Liver (tissue), 9 donors: ENCODE measurements around the gene MIOX. TPM values are rescaled to one million over a fixed set of nuclear protein-coding genes. Genes with fewer than 3 reads are reported as not detected.

Experiments
- DNase-seq: peaks from one replicate; pipeline ENCODE4 v3.0.0-alpha.2; 2017; ENCODE audit warnings: low spot score
- H3K27ac ChIP-seq, 2 donors: one replicate each; pipeline ENCODE4 v1.7.0; 2013; ENCODE audit warnings: inconsistent platforms in 2 of 2, low read length in 2 of 2, control low read depth in 1 of 2, low read depth in 1 of 2, mild to moderate bottlenecking in 1 of 2
- H3K27me3 ChIP-seq, 4 donors: one replicate each; pipeline versions ENCODE4 v1.6.1 to v1.7.0; 2013; ENCODE audit warnings: low read length in 3 of 4, inconsistent platforms in 1 of 4, mild to moderate bottlenecking in 1 of 4, moderate library complexity in 1 of 4; ENCODE audit not compliant: control insufficient read depth in 4 of 4, insufficient read depth in 4 of 4
- H3K36me3 ChIP-seq, 4 donors: one replicate each; pipeline versions ENCODE4 v1.6.1 to v1.7.0; 2013; ENCODE audit warnings: low read length in 3 of 4, mild to moderate bottlenecking in 3 of 4, low read depth in 1 of 4, moderate library complexity in 1 of 4; ENCODE audit not compliant: control insufficient read depth in 4 of 4, insufficient read depth in 3 of 4
- H3K4me1 ChIP-seq, 4 donors: one replicate each; pipeline versions ENCODE4 v1.6.1 to v1.7.0; 2013; ENCODE audit warnings: low read length in 3 of 4, mild to moderate bottlenecking in 3 of 4, moderate library complexity in 1 of 4; ENCODE audit not compliant: control insufficient read depth in 4 of 4, insufficient read depth in 4 of 4
- H3K4me3 ChIP-seq, 3 donors: one replicate each; pipeline versions ENCODE4 v1.6.1 to v1.7.0; 2013; ENCODE audit warnings: low read length in 3 of 3, control low read depth in 1 of 3, low read depth in 1 of 3, mild to moderate bottlenecking in 1 of 3
- H3K9ac ChIP-seq, 2 donors: one replicate each; pipeline ENCODE4 v1.7.0; 2013; ENCODE audit warnings: low read length in 2 of 2, mild to moderate bottlenecking in 2 of 2, moderate library complexity in 2 of 2, control low read depth in 1 of 2, low read depth in 1 of 2
- H3K9me3 ChIP-seq, 4 donors: one replicate each; pipeline versions ENCODE4 v1.6.1 to v1.7.0; 2013; ENCODE audit warnings: low read length in 3 of 4; ENCODE audit not compliant: control insufficient read depth in 4 of 4
- ATF3 ChIP-seq: IDR thresholded peaks from 2 replicates; pipeline ENCODE4 v1.6.1; 2016; ENCODE audit warnings: antibody characterized with exemption
- EGR1 ChIP-seq, 2 donors: IDR thresholded peaks; 2 replicates each; pipeline ENCODE4 v1.6.1; 2016 to 2018; ENCODE audit warnings: antibody characterized with exemption in 2 of 2, low read depth in 2 of 2
- FOXA1 ChIP-seq: IDR thresholded peaks from 2 replicates; pipeline ENCODE4 v1.6.1; 2016; ENCODE audit warnings: antibody characterized with exemption
- FOXA2 ChIP-seq: IDR thresholded peaks from 2 replicates; pipeline ENCODE4 v1.6.1; 2016; ENCODE audit warnings: antibody characterized with exemption
- GABPA ChIP-seq, 2 donors: IDR thresholded peaks in 1 of 2; conservative IDR thresholded peaks in 1 of 2; 2 replicates each; pipeline ENCODE4 v1.6.1; 2016; ENCODE audit warnings: antibody characterized with exemption in 2 of 2, mild to moderate bottlenecking in 1 of 2, moderate library complexity in 1 of 2
- HNF4A ChIP-seq, 2 donors: conservative IDR thresholded peaks; 2 replicates each; pipeline ENCODE4 v1.6.1; 2016; ENCODE audit warnings: antibody characterized with exemption in 2 of 2, mild to moderate bottlenecking in 2 of 2
- HNF4G ChIP-seq: IDR thresholded peaks from 2 replicates; pipeline ENCODE4 v1.6.1; 2016; ENCODE audit warnings: antibody characterized with exemption
- JUND ChIP-seq, 2 donors: IDR thresholded peaks; 2 replicates each; pipeline ENCODE4 v1.6.1; 2016; ENCODE audit warnings: antibody characterized with exemption in 2 of 2
- NR2F2 ChIP-seq: IDR thresholded peaks from 2 replicates; pipeline ENCODE4 v1.6.1; 2016; ENCODE audit warnings: antibody characterized with exemption
- RAD21 ChIP-seq, 2 donors: IDR thresholded peaks; 2 replicates each; pipeline ENCODE4 v1.6.1; 2016; ENCODE audit warnings: antibody characterized with exemption in 2 of 2, mild to moderate bottlenecking in 2 of 2
- RXRA ChIP-seq, 2 donors: IDR thresholded peaks; 2 replicates each; pipeline ENCODE4 v1.6.1; 2017 to 2018; ENCODE audit warnings: antibody characterized with exemption in 2 of 2, mild to moderate bottlenecking in 1 of 2
- SP1 ChIP-seq: IDR thresholded peaks from 2 replicates; pipeline ENCODE4 v1.6.1; 2018; ENCODE audit warnings: antibody characterized with exemption, mild to moderate bottlenecking
- TAF1 ChIP-seq: conservative IDR thresholded peaks from 2 replicates; pipeline ENCODE4 v1.6.1; 2016; ENCODE audit warnings: antibody characterized with exemption, mild to moderate bottlenecking
- YY1 ChIP-seq: IDR thresholded peaks from 2 replicates; pipeline ENCODE4 v1.6.1; 2016; ENCODE audit warnings: antibody characterized with exemption, mild to moderate bottlenecking
- whole genome bisulfite sequencing: extraction: QIAGEN DNeasy Blood & Tissue Kit; methylation state at CpG from one replicate; pipeline ENCODE4 v1.1.7; 2013; 5-methylcytosine and 5-hydroxymethylcytosine counted together
- polyA plus RNA-seq, 2 donors: library from polyadenylated mRNA; stranded (reverse) in 1 of 2; unstranded in 1 of 2; fragments of 200-250 nt in 1 of 2; fragments of >200 nt in 1 of 2; fragmentation: Nextera tagmentation in 1 of 2; extraction: Ambion mirVana in 1 of 2; gene quantifications; one replicate each; pipeline versions ENCODE4 v1.2.1 to v1.2.3, GENCODE V29; 2013 to 2015
- total RNA-seq, 2 donors: library from RNA; depleted of rRNA; stranded (reverse); fragments of >200 nt; gene quantifications; one replicate each; pipeline ENCODE4 v1.2.3, GENCODE V29; 2014
- TF ChIP-seq, protein P1 (sequence below): IDR thresholded peaks from 2 replicates; pipeline ENCODE4 v1.6.1; 2016; ENCODE audit warnings: antibody characterized with exemption
- TF ChIP-seq, protein P2 (sequence below): IDR thresholded peaks from 2 replicates; pipeline ENCODE4 v1.6.1; 2016; ENCODE audit warnings: antibody characterized with exemption
- TF ChIP-seq, protein P3 (sequence below): IDR thresholded peaks from 2 replicates; pipeline ENCODE4 v1.6.1; 2016; ENCODE audit warnings: antibody characterized with exemption, mild to moderate bottlenecking
- TF ChIP-seq, protein P4 (sequence below): fragments of 150-350 bp; IDR thresholded peaks from 2 replicates; pipeline ENCODE4 v1.5.1; 2017; ENCODE audit warnings: improper control_type of control experiment, low read depth, low read length; ENCODE audit not compliant: missing input control
- donor health status: healthy.
- donor health status: healthy.
- donor health status: healthy.
- donor health status: healthy.
- donor health status: healthy.

Gene MIOX
- total and polyA plus RNA-seq, 4 donors, result not detected

- Histone ChIP-seq H3K27me3 (no peaks in the 10 kb centered on the region), H3K4me3 (no peak overlapping the region), H3K9ac (no peak overlapping the region), H3K27ac (no peak overlapping the region), H3K4me1 (peaks cover 2 to 15% (median 13%) of the 10 kb centered on the region in 4 donors), H3K36me3 (no peaks in the 10 kb centered on the region), H3K9me3 (no peaks in the 10 kb centered on the region)
- no peak for DNase-seq
- no peak for TF ChIP-seq YY1
- TF ChIP-seq HNF4A (conservative IDR thresholded peaks at IDR 0.05), result no peak
- TF ChIP-seq FOXA2, result no peak
- TF ChIP-seq, protein P1, sequence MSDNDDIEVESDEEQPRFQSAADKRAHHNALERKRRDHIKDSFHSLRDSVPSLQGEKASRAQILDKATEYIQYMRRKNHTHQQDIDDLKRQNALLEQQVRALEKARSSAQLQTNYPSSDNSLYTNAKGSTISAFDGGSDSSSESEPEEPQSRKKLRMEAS, result no peak
- no peak for TF ChIP-seq JUND (IDR thresholded peaks at IDR 0.05)
- TF ChIP-seq EGR1 (IDR thresholded peaks at IDR 0.05; ENCODE audit: low read depth in 2 of 2), result no peak
- no peak for TF ChIP-seq FOXA1
- TF ChIP-seq ATF3, result no peak
- no peak for TF ChIP-seq RAD21 (IDR thresholded peaks at IDR 0.05)
- TF ChIP-seq, protein P2, sequence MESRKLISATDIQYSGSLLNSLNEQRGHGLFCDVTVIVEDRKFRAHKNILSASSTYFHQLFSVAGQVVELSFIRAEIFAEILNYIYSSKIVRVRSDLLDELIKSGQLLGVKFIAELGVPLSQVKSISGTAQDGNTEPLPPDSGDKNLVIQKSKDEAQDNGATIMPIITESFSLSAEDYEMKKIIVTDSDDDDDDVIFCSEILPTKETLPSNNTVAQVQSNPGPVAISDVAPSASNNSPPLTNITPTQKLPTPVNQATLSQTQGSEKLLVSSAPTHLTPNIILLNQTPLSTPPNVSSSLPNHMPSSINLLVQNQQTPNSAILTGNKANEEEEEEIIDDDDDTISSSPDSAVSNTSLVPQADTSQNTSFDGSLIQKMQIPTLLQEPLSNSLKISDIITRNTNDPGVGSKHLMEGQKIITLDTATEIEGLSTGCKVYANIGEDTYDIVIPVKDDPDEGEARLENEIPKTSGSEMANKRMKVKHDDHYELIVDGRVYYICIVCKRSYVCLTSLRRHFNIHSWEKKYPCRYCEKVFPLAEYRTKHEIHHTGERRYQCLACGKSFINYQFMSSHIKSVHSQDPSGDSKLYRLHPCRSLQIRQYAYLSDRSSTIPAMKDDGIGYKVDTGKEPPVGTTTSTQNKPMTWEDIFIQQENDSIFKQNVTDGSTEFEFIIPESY, result no peak
- TF ChIP-seq, protein P3, sequence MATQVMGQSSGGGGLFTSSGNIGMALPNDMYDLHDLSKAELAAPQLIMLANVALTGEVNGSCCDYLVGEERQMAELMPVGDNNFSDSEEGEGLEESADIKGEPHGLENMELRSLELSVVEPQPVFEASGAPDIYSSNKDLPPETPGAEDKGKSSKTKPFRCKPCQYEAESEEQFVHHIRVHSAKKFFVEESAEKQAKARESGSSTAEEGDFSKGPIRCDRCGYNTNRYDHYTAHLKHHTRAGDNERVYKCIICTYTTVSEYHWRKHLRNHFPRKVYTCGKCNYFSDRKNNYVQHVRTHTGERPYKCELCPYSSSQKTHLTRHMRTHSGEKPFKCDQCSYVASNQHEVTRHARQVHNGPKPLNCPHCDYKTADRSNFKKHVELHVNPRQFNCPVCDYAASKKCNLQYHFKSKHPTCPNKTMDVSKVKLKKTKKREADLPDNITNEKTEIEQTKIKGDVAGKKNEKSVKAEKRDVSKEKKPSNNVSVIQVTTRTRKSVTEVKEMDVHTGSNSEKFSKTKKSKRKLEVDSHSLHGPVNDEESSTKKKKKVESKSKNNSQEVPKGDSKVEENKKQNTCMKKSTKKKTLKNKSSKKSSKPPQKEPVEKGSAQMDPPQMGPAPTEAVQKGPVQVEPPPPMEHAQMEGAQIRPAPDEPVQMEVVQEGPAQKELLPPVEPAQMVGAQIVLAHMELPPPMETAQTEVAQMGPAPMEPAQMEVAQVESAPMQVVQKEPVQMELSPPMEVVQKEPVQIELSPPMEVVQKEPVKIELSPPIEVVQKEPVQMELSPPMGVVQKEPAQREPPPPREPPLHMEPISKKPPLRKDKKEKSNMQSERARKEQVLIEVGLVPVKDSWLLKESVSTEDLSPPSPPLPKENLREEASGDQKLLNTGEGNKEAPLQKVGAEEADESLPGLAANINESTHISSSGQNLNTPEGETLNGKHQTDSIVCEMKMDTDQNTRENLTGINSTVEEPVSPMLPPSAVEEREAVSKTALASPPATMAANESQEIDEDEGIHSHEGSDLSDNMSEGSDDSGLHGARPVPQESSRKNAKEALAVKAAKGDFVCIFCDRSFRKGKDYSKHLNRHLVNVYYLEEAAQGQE, result no peak
- TF ChIP-seq, protein P4, sequence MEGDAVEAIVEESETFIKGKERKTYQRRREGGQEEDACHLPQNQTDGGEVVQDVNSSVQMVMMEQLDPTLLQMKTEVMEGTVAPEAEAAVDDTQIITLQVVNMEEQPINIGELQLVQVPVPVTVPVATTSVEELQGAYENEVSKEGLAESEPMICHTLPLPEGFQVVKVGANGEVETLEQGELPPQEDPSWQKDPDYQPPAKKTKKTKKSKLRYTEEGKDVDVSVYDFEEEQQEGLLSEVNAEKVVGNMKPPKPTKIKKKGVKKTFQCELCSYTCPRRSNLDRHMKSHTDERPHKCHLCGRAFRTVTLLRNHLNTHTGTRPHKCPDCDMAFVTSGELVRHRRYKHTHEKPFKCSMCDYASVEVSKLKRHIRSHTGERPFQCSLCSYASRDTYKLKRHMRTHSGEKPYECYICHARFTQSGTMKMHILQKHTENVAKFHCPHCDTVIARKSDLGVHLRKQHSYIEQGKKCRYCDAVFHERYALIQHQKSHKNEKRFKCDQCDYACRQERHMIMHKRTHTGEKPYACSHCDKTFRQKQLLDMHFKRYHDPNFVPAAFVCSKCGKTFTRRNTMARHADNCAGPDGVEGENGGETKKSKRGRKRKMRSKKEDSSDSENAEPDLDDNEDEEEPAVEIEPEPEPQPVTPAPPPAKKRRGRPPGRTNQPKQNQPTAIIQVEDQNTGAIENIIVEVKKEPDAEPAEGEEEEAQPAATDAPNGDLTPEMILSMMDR, result no peak
- no peak for TF ChIP-seq GABPA (IDR thresholded peaks at IDR 0.05 in 1 of 2, conservative IDR thresholded peaks at IDR 0.05 in 1 of 2)
- no peak for TF ChIP-seq TAF1
- TF ChIP-seq RXRA (IDR thresholded peaks at IDR 0.05), result no peak
- no peak for TF ChIP-seq NR2F2
- no peak for TF ChIP-seq SP1
- no peak for TF ChIP-seq HNF4G
- WGBS, result 71% methylated on average over 6 of the region's 6 CpGs
These were observed 10.4 kb downstream of the MIOX start for GRCh38 chr22:50497093-50497492.
